ENCODE results near the gene NKX6-1. TPM values are rescaled to one million over a fixed set of nuclear protein-coding genes. Genes with fewer than 3 reads are reported as not detected.

NKX6-1 gene
- polyA plus RNA-seq, 1 donor from 2014 or later, result 20.1 TPM

GRCh38 chr4:84530871-84531270 lies 31.8 kb upstream of the NKX6-1 start:
- Histone ChIP-seq H3K36me3 (ENCODE audit: insufficient read depth, low read length) (no peaks in the 10 kb centered on the region), H3K27ac (ENCODE audit: low read length) (no peak overlapping the region), H3K9ac (ENCODE audit: low read length) (no peak overlapping the region), H3F3A (ENCODE audit: insufficient read depth, low read length, poor library complexity, severe bottlenecking) (no peaks in the 10 kb centered on the region), H4K20me1 (ENCODE audit: insufficient read depth) (no peaks in the 10 kb centered on the region), H3K9me3 (ENCODE audit: low read length) (no peaks in the 10 kb centered on the region), H3K9me2 (ENCODE audit: insufficient read depth, low read length) (no peaks in the 10 kb centered on the region), H2AFZ (ENCODE audit: low read depth, low read length) (no peak overlapping the region), H3K4me2 (ENCODE audit: low read length) (no peak overlapping the region), H3K4me3 (ENCODE audit: low read length) (no peak overlapping the region), H3K79me2 (replicated peaks; ENCODE audit: insufficient read depth, low read length) (no peaks in the 10 kb centered on the region), H3K27me3 (ENCODE audit: insufficient read depth, low read depth, low read length) (no peaks in the 10 kb centered on the region)
- TF ChIP-seq, protein P1, sequence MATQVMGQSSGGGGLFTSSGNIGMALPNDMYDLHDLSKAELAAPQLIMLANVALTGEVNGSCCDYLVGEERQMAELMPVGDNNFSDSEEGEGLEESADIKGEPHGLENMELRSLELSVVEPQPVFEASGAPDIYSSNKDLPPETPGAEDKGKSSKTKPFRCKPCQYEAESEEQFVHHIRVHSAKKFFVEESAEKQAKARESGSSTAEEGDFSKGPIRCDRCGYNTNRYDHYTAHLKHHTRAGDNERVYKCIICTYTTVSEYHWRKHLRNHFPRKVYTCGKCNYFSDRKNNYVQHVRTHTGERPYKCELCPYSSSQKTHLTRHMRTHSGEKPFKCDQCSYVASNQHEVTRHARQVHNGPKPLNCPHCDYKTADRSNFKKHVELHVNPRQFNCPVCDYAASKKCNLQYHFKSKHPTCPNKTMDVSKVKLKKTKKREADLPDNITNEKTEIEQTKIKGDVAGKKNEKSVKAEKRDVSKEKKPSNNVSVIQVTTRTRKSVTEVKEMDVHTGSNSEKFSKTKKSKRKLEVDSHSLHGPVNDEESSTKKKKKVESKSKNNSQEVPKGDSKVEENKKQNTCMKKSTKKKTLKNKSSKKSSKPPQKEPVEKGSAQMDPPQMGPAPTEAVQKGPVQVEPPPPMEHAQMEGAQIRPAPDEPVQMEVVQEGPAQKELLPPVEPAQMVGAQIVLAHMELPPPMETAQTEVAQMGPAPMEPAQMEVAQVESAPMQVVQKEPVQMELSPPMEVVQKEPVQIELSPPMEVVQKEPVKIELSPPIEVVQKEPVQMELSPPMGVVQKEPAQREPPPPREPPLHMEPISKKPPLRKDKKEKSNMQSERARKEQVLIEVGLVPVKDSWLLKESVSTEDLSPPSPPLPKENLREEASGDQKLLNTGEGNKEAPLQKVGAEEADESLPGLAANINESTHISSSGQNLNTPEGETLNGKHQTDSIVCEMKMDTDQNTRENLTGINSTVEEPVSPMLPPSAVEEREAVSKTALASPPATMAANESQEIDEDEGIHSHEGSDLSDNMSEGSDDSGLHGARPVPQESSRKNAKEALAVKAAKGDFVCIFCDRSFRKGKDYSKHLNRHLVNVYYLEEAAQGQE (IDR thresholded peaks at IDR 0.05; ENCODE audit: borderline replicate concordance), result no peak
- TF ChIP-seq SMC3 (conservative IDR thresholded peaks at IDR 0.05; ENCODE audit: poor library complexity), result no peak
- no peak for TF ChIP-seq CTCF (IDR thresholded peaks at IDR 0.05; ENCODE audit: poor library complexity, severe bottlenecking)

DNA sequence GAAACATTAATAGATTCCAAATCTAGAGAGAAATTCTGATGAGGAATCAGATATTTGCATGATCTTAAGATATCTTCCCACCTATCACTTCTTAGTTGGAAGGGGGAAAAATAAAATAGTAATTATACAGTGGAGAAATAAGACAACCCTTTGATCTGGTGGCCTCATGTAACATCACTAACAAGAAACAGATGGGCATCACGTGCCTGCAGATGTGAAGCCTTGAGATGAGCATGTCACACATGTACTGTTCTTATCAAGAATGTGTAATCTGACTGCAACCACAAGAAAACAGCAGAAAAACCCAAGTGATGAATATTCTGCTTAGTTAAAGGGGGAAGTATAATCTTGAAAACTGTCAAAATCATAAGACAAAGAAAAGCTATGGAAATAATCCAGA lies 31.4 kb upstream of the NKX6-1 start:
- no peaks in the 10 kb centered on the region for H3K79me2 ChIP-seq (replicated peaks; ENCODE audit: insufficient read depth, low read length)
- no peaks in the 10 kb centered on the region for H3F3A ChIP-seq (ENCODE audit: insufficient read depth, low read length, poor library complexity, severe bottlenecking)
- H3K4me2 ChIP-seq (ENCODE audit: low read length), result no peak overlapping the region
- H3K27me3 ChIP-seq (ENCODE audit: insufficient read depth, low read depth, low read length), result no peaks in the 10 kb centered on the region
- H3K9me2 ChIP-seq (ENCODE audit: insufficient read depth, low read length), result no peaks in the 10 kb centered on the region
- H3K36me3 ChIP-seq (ENCODE audit: insufficient read depth, low read length), result no peaks in the 10 kb centered on the region
- TF ChIP-seq MXI1 (conservative IDR thresholded peaks at IDR 0.05; ENCODE audit: poor library complexity, severe bottlenecking) (no peak), POLR2AphosphoS5 (IDR thresholded peaks at IDR 0.05) (no peak), EZH2 (IDR thresholded peaks at IDR 0.05; ENCODE audit: borderline replicate concordance, insufficient read depth, low read length, poor library complexity, severe bottlenecking) (no peak), TAF1 (IDR thresholded peaks at IDR 0.05; ENCODE audit: low read depth) (no peak), RAD21 (conservative IDR thresholded peaks at IDR 0.05) (no peak), SMC3 (conservative IDR thresholded peaks at IDR 0.05; ENCODE audit: poor library complexity) (no peak), EP300 (conservative IDR thresholded peaks at IDR 0.05; ENCODE audit: poor library complexity, severe bottlenecking) (no peak), CTCF (IDR thresholded peaks at IDR 0.05; ENCODE audit: poor library complexity, severe bottlenecking) (no peak)
- TF ChIP-seq, protein P1 (IDR thresholded peaks at IDR 0.05; ENCODE audit: borderline replicate concordance), result no peak
- no peak overlapping the region for H3K4me3 ChIP-seq (ENCODE audit: low read length)
- H3K9ac ChIP-seq (ENCODE audit: low read length), result no peak overlapping the region
- no peak overlapping the region for H2AFZ ChIP-seq (ENCODE audit: low read depth, low read length)
- H4K20me1 ChIP-seq (ENCODE audit: insufficient read depth), result no peaks in the 10 kb centered on the region
- no peak overlapping the region for H3K27ac ChIP-seq (ENCODE audit: low read length)
- H3K9me3 ChIP-seq (ENCODE audit: low read length), result no peaks in the 10 kb centered on the region
